ENCODE measurements around the gene INTS15. TPM values are rescaled to one million over a fixed set of nuclear protein-coding genes. Genes with fewer than 3 reads are reported as not detected.

INTS15 gene
- total RNA-seq, 2 experiments from 2014 or later, result 40.4 to 42.4 TPM

DNA sequence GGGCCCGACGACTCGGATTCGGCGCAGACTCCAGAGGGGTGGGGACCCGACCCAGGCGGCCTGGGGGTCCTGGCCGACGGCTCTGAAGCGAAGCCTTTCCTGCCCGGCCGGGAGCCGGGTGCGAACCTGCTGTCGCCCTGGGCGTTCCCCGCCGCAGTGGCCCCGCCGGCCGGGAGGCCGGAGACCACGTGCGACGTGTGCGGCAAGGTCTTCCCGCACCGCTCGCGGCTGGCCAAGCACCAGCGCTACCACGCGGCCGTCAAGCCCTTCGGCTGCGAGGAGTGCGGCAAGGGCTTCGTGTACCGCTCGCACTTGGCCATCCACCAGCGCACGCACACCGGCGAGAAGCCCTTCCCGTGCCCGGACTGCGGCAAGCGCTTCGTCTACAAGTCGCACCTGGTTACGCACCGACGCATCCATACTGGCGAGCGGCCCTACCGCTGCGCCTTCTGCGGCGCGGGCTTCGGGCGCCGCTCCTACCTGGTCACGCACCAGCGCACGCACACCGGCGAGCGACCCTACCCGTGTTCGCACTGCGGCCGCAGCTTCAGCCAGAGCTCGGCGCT lies 62.7 kb downstream of the INTS15 start:
- Mint-ChIP-seq H3K27ac (no peak overlapping the region), H3K4me3 (no peak overlapping the region), H3K4me1 (no peaks in the 10 kb centered on the region), H3K27me3 (no peaks in the 10 kb centered on the region), H3K36me3 (peaks cover 61% of the 10 kb centered on the region), H3K9me3 (ENCODE audit: low read depth) (peaks cover 4% of the 10 kb centered on the region)
- DNase-seq (no peak), ATAC-seq (no peak)
- CTCF ChIA-PET, result no interaction called here

- ATAC-seq (no peak), DNase-seq (no peak)
- CTCF ChIA-PET, result no interaction called here
- H3K36me3 Mint-ChIP-seq, result peaks cover 56% of the 10 kb centered on the region
- H3K27me3 Mint-ChIP-seq, result no peaks in the 10 kb centered on the region
- H3K27ac Mint-ChIP-seq, result no peak overlapping the region
- H3K9me3 Mint-ChIP-seq (ENCODE audit: low read depth), result peaks cover 4% of the 10 kb centered on the region
- H3K4me1 Mint-ChIP-seq, result no peaks in the 10 kb centered on the region
- no peak overlapping the region for H3K4me3 Mint-ChIP-seq
These were observed 63.5 kb downstream of the INTS15 start for GRCh38 chr7:6653071-6654003.

GRCh38 chr7:6654113-6654841 lies 64.5 kb downstream of the INTS15 start:
- CTCF ChIA-PET, result no interaction called here
- Mint-ChIP-seq H3K27me3 (no peaks in the 10 kb centered on the region), H3K27ac (no peak overlapping the region), H3K9me3 (ENCODE audit: low read depth) (peaks cover 4% of the 10 kb centered on the region), H3K36me3 (peaks cover 49% of the 10 kb centered on the region), H3K4me3 (no peak overlapping the region), H3K4me1 (no peaks in the 10 kb centered on the region)
- no peak for ATAC-seq
- DNase-seq, result no peak

DNA sequence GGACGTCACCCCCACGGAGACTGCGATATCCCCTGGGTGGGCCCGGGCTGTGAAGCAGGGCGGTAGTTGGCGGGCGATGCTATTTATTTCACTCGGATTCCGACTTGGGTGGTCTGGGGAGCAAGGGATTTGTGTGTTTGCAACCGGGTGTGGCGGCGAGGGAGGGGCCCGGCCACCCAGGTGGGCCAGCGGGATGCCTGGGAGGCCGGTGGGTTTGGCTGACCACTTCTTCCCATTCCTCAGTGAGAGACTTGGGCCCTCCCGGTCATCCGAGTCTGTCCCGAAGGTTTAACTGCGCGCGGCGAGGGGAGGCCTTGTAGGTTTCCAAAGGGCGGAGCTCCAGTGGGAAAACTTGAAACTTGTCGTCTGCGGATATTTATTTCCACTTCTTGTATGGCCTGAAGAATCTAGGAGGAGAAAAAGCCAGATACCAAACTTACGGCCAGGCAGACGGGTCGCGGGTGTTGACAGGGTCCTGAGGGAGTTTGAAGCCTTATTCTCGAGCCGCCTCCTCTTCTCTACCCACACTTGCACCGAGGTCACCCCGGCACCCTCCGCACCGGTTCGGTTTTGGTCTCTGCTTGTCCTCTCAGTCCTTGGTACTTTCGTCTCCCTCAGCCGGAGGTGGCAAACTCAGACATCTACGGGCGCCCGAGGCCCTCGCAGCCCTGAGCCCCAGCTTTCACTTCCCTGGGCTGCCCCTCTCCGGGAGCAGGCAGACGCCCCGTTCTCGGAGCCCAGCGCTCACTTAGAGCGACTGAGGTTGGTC lies 65.2 kb downstream of the INTS15 start:
- H3K4me3 Mint-ChIP-seq, result no peak overlapping the region
- H3K4me1 Mint-ChIP-seq, result no peaks in the 10 kb centered on the region
- CTCF ChIA-PET, result no interaction called here
- H3K27ac Mint-ChIP-seq, result no peak overlapping the region
- DNase-seq (no peak), ATAC-seq (no peak)
- peaks cover 4% of the 10 kb centered on the region for H3K9me3 Mint-ChIP-seq (ENCODE audit: low read depth)
- H3K36me3 Mint-ChIP-seq, result peaks cover 43% of the 10 kb centered on the region
- H3K27me3 Mint-ChIP-seq, result peaks cover 4% of the 10 kb centered on the region

GRCh38 chr7:6655636-6656385 lies 66.0 kb downstream of the INTS15 start:
- ATAC-seq, result no peak
- Mint-ChIP-seq H3K4me1 (no peaks in the 10 kb centered on the region), H3K27me3 (peaks cover 4% of the 10 kb centered on the region), H3K9me3 (ENCODE audit: low read depth) (peaks cover 3% of the 10 kb centered on the region), H3K27ac (no peak overlapping the region), H3K4me3 (no peak overlapping the region), H3K36me3 (peaks cover 35% of the 10 kb centered on the region)
- CTCF ChIA-PET, result no interaction called here
- no peak for DNase-seq

DNA sequence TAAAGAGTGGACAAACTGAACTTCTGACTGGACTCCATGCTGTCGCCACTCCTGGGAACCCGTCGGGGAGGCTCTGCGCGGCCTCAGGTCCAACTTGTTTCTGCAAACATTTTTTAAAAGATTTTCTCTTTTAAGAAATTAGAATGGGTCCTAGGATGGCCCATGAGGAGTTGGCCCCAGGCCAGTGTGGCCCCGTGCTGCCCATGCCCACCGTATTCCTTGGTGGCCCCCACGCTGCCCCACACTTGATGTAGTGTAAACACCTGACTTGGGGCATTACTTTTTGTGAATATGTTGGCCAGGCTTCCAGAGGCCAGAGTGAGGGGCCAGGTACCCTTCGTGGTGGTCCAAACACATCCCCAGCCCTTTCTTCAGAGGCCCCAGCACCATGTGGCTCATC lies 66.6 kb downstream of the INTS15 start:
- Mint-ChIP-seq H3K9me3 (ENCODE audit: low read depth) (no peaks in the 10 kb centered on the region), H3K36me3 (peaks cover 29% of the 10 kb centered on the region), H3K27ac (no peak overlapping the region), H3K27me3 (peaks cover 8% of the 10 kb centered on the region), H3K4me1 (no peaks in the 10 kb centered on the region), H3K4me3 (no peak overlapping the region)
- ATAC-seq (no peak), DNase-seq (no peak)
- CTCF ChIA-PET, result no interaction called here

Other genes starting within 250 kb of the INTS15 start
- gene FAM220A, start 241.1 kb upstream of the INTS15 start, total RNA-seq, result 10 to 100 TPM in 1 of 2 experiments, 1 to 10 TPM in 1; 9.9 to 10.7 TPM
- gene RAC1, start 215.5 kb upstream of the INTS15 start, total RNA-seq, result 100 to 1,000 TPM; 157 to 174 TPM
- 10 to 100 TPM; 21.6 to 22.2 TPM for gene DAGLB, start 142.1 kb upstream of the INTS15 start, total RNA-seq
- 10 to 100 TPM; 56.2 to 66.0 TPM for gene KDELR2, start 105.9 kb upstream of the INTS15 start, total RNA-seq
- under 1 TPM; 0.14 to 0.26 TPM for gene GRID2IP, start 38.6 kb upstream of the INTS15 start, total RNA-seq
- gene ZDHHC4, start 12.6 kb upstream of the INTS15 start, total RNA-seq, result 10 to 100 TPM; 30.1 to 33.2 TPM
- gene ZNF853, start 25.6 kb downstream of the INTS15 start, total RNA-seq, result 1 to 10 TPM in 1 of 2 experiments, under 1 TPM in 1; 0.63 to 1.3 TPM
- 10 to 100 TPM; 29.2 to 32.2 TPM for gene ZNF316, start 47.3 kb downstream of the INTS15 start, total RNA-seq
- 10 to 100 TPM; 17.3 to 25.1 TPM for gene ZNF12, start 116.9 kb downstream of the INTS15 start, total RNA-seq
- 1 to 10 TPM; 1.0 to 1.2 TPM for gene RSPH10B2, start 164.1 kb downstream of the INTS15 start, total RNA-seq
- 10 to 100 TPM; 61.2 to 67.9 TPM for gene CCZ1B, start 236.3 kb downstream of the INTS15 start, total RNA-seq